H1 (cell line): ENCODE measurements around the gene SMARCD2. TPM values are rescaled to one million over a fixed set of nuclear protein-coding genes. Genes with fewer than 3 reads are reported as not detected.
A peak's percentile ranks its signal among the peaks of the same experiment; 100 is the strongest.

Source experiments
- CTCF ChIA-PET: fragments of 300-600 bp; sonication (Branson Sonifier 250); formaldehyde crosslinking; loops from one replicate; lab custom pipeline; 2021; ENCODE audit not compliant: partially characterized antibody; lab: Charles Lee
- POLR2A ChIA-PET: fragments of 300-600 bp; sonication (Branson Sonifier 250); formaldehyde crosslinking; loops from one replicate; lab custom pipeline; 2021; ENCODE audit warnings: inconsistent platforms; ENCODE audit not compliant: partially characterized antibody; lab: Charles Lee
- DNase-seq, 2 experiments: peaks; one replicate each; pipeline versions ENCODE4 v3.0.0 to v3.0.0-alpha.2; 2010 to 2022; ENCODE audit warnings: low spot score in 2 of 2, low read depth in 1 of 2, mixed read lengths in 1 of 2
- FAIRE-seq: peaks from 2 replicates; lab custom pipeline; 2011; peaks lifted over from hg19 to GRCh38; lab: Jason Lieb, UNC
- H2AFZ ChIP-seq: 2 replicates; pipeline ENCODE4 v1.8.1; 2012; ENCODE audit warnings: low read length, inconsistent platforms
- H2AK5ac ChIP-seq: 2 replicates; pipeline ENCODE4 v1.6.1; 2013; ENCODE audit warnings: low read depth, low read length
- H2BK120ac ChIP-seq: replicated peaks from 2 replicates; pipeline ENCODE3; 2013; ENCODE audit warnings: low read depth, low read length, inconsistent platforms
- H2BK12ac ChIP-seq: 2 replicates; pipeline ENCODE4 v1.6.1; 2013; ENCODE audit warnings: low read depth, low read length
- H2BK15ac ChIP-seq: 2 replicates; pipeline ENCODE4 v1.6.1; 2013; ENCODE audit warnings: low read length
- H2BK20ac ChIP-seq: 2 replicates; pipeline ENCODE4 v1.6.1; 2013; ENCODE audit warnings: low read length
- H2BK5ac ChIP-seq: 2 replicates; pipeline ENCODE4 v1.6.1; 2013; ENCODE audit warnings: low read depth, low read length
- H3K14ac ChIP-seq: 2 replicates; pipeline ENCODE4 v1.6.1; 2013; ENCODE audit warnings: inconsistent platforms; ENCODE audit not compliant: insufficient read length
- H3K18ac ChIP-seq: 2 replicates; pipeline ENCODE4 v1.6.1; 2013; ENCODE audit warnings: low read length; ENCODE audit errors: extremely low read depth
- H3K23ac ChIP-seq: 2 replicates; pipeline ENCODE4 v1.6.1; 2013; ENCODE audit warnings: inconsistent platforms; ENCODE audit not compliant: insufficient read length
- H3K23me2 ChIP-seq: 2 replicates; pipeline ENCODE4 v1.6.1; 2013; ENCODE audit warnings: low read depth, low read length
- H3K27ac ChIP-seq: 2 replicates; pipeline ENCODE4 v1.6.1; 2011; ENCODE audit warnings: low read depth, low read length, inconsistent platforms
- H3K27me3 ChIP-seq, 4 experiments: replicated peaks in 1 of 4; 1 replicate in 1 of 4; 2 replicates in 3 of 4; pipeline versions ENCODE4 v1.6.1 to v1.8.1; 2011 to 2013; ENCODE audit warnings: low read length in 3 of 4, mild to moderate bottlenecking in 3 of 4, inconsistent platforms in 2 of 4, mixed read lengths in 2 of 4, moderate library complexity in 1 of 4; ENCODE audit not compliant: control insufficient read depth in 3 of 4, insufficient read depth in 3 of 4; ENCODE audit errors: extremely low read depth in 1 of 4
- H3K36me3 ChIP-seq, 4 experiments: 2 replicates each; pipeline versions ENCODE4 v1.6.1 to v1.8.1; 2011 to 2013; ENCODE audit warnings: mild to moderate bottlenecking in 4 of 4, low read length in 3 of 4, moderate library complexity in 2 of 4, control low read depth in 1 of 4, inconsistent platforms in 1 of 4; ENCODE audit not compliant: insufficient read depth in 4 of 4, control insufficient read depth in 2 of 4
- H3K4ac ChIP-seq: replicated peaks from 2 replicates; pipeline ENCODE3; 2013; ENCODE audit warnings: low read length, low read depth, mixed read lengths, inconsistent platforms; ENCODE audit not compliant: insufficient read length
- H3K4me1 ChIP-seq, 4 experiments: replicated peaks in 1 of 4; 1 replicate in 1 of 4; 2 replicates in 3 of 4; pipeline versions ENCODE4 v1.6.1 to v1.8.1; 2011 to 2013; ENCODE audit warnings: low read length in 3 of 4, inconsistent platforms in 2 of 4, mixed read lengths in 1 of 4; ENCODE audit not compliant: insufficient read depth in 4 of 4, control insufficient read depth in 3 of 4
- H3K4me2 ChIP-seq, 2 experiments: 2 replicates each; pipeline versions ENCODE4 v1.6.1 to v1.8.1; 2011 to 2013; ENCODE audit warnings: low read depth in 2 of 2, low read length in 2 of 2, control low read depth in 1 of 2, inconsistent platforms in 1 of 2, mild to moderate bottlenecking in 1 of 2; ENCODE audit not compliant: insufficient read depth in 1 of 2
- H3K4me3 ChIP-seq, 4 experiments: fragments of 200-600, 300-600 bp in 1 of 4; sonication (generic), shearing (Covaris generic), sonication (Bioruptor Twin) in 1 of 4; 2 replicates each; pipeline versions ENCODE4 v1.5.1 to v1.8.1; 2011 to 2016; ENCODE audit warnings: low read length in 4 of 4, low read depth in 3 of 4, control low read depth in 2 of 4, inconsistent platforms in 2 of 4, mild to moderate bottlenecking in 2 of 4, mixed read lengths in 1 of 4, moderate library complexity in 1 of 4; ENCODE audit not compliant: insufficient read depth in 2 of 4; ENCODE audit errors: extremely low read depth in 1 of 4
- H3K56ac ChIP-seq: replicated peaks from 2 replicates; pipeline ENCODE3; 2013; ENCODE audit warnings: low read depth, mild to moderate bottlenecking, mixed read lengths, low read length, inconsistent platforms; ENCODE audit not compliant: insufficient read length
- H3K79me1 ChIP-seq: 2 replicates; pipeline ENCODE4 v1.6.1; 2013; ENCODE audit warnings: low read depth, low read length, control low read depth
- H3K79me2 ChIP-seq, 2 experiments: 2 replicates each; pipeline versions ENCODE4 v1.6.1 to v1.8.1; 2012 to 2013; ENCODE audit warnings: low read length in 2 of 2, mild to moderate bottlenecking in 2 of 2, inconsistent platforms in 1 of 2; ENCODE audit not compliant: insufficient read depth in 2 of 2, control insufficient read depth in 1 of 2
- H3K9ac ChIP-seq, 4 experiments: replicated peaks in 1 of 4; 1 replicate in 1 of 4; 2 replicates in 3 of 4; pipeline versions ENCODE4 v1.6.1 to v1.8.1; 2011 to 2013; ENCODE audit warnings: low read depth in 3 of 4, low read length in 3 of 4, control low read depth in 2 of 4, mild to moderate bottlenecking in 2 of 4, moderate library complexity in 2 of 4, inconsistent platforms in 1 of 4; ENCODE audit errors: extremely low read depth in 1 of 4
- H3K9me3 ChIP-seq, 2 experiments: 2 replicates each; pipeline versions ENCODE4 v1.6.1 to v1.8.1; 2012 to 2013; ENCODE audit warnings: mild to moderate bottlenecking in 2 of 2, moderate library complexity in 2 of 2, control low read depth in 1 of 2, inconsistent platforms in 1 of 2, low read depth in 1 of 2, low read length in 1 of 2, mixed read lengths in 1 of 2; ENCODE audit not compliant: insufficient read depth in 2 of 2
- H4K20me1 ChIP-seq, 2 experiments: replicated peaks in 1 of 2; 2 replicates each; pipeline versions ENCODE3 to v1.8.1; 2011 to 2013; ENCODE audit warnings: inconsistent platforms in 2 of 2, low read length in 2 of 2, mild to moderate bottlenecking in 1 of 2; ENCODE audit not compliant: insufficient read depth in 2 of 2, control insufficient read depth in 1 of 2
- H4K5ac ChIP-seq: 2 replicates; pipeline ENCODE4 v1.6.1; 2013; ENCODE audit warnings: low read length, low read depth, mixed read lengths, inconsistent platforms; ENCODE audit not compliant: insufficient read length
- H4K8ac ChIP-seq: 2 replicates; pipeline ENCODE4 v1.8.0; 2013; ENCODE audit warnings: mild to moderate bottlenecking, moderate library complexity, low read length, inconsistent platforms; ENCODE audit not compliant: insufficient read depth; ENCODE audit errors: extremely low read depth
- H4K91ac ChIP-seq: replicated peaks from 2 replicates; pipeline ENCODE3; 2013; ENCODE audit warnings: low read length, mixed read lengths, inconsistent platforms; ENCODE audit not compliant: insufficient read length
- ASH2L ChIP-seq: fragments of 200-600, 300-600 bp; sonication (generic); IDR thresholded peaks from one replicate; pipeline ENCODE4 v1.7.1; 2017; ENCODE audit warnings: low read length
- CREB1 ChIP-seq: IDR thresholded peaks from 2 replicates; pipeline ENCODE4 v1.6.1; 2012; ENCODE audit warnings: inconsistent platforms
- HDAC6 ChIP-seq: IDR thresholded peaks from one replicate; pipeline ENCODE4 v1.7.1; 2012; ENCODE audit warnings: low read depth, mild to moderate bottlenecking, inconsistent platforms, low read length, moderate library complexity
- JUN ChIP-seq: IDR thresholded peaks from 2 replicates; pipeline ENCODE4 v1.6.1; 2011; ENCODE audit warnings: low read depth, mild to moderate bottlenecking, improper control_type of control experiment, low read length
- POLR2A ChIP-seq, 2 experiments: IDR thresholded peaks; 1 replicate in 1 of 2; 2 replicates in 1 of 2; pipeline ENCODE4 v1.6.1; 2011; ENCODE audit warnings: low read depth in 2 of 2, low read length in 2 of 2, mild to moderate bottlenecking in 2 of 2; ENCODE audit errors: control extremely low read depth in 1 of 2
- POLR2AphosphoS5 ChIP-seq: IDR thresholded peaks from 2 replicates; pipeline ENCODE4 v1.6.1; 2011; ENCODE audit warnings: low read depth, low read length
- SIN3A ChIP-seq, 2 experiments: IDR thresholded peaks in 1 of 2; conservative IDR thresholded peaks in 1 of 2; 2 replicates each; pipeline ENCODE4 v1.6.1; 2011 to 2012; ENCODE audit warnings: low read length in 2 of 2, improper control_type of control experiment in 1 of 2, low read depth in 1 of 2, mild to moderate bottlenecking in 1 of 2
- SIRT6 ChIP-seq: IDR thresholded peaks from one replicate; pipeline ENCODE4 v1.7.1; 2012; ENCODE audit warnings: low read length, inconsistent platforms
- SP1 ChIP-seq: IDR thresholded peaks from 2 replicates; pipeline ENCODE4 v1.6.1; 2011; ENCODE audit warnings: low read depth, low read length
- WGBS, 2 experiments: shearing (Covaris generic) in 1 of 2; methylation state at CpG; one replicate each; pipeline versions ENCODE4 v1.1.6 to v1.1.7; 2013 to 2015; ENCODE audit warnings: low lambda C conversion rate in 2 of 2, mixed read lengths in 2 of 2, inconsistent platforms in 1 of 2, low coverage in 1 of 2, missing lambda C conversion rate in 1 of 2; ENCODE audit not compliant: insufficient replicate concordance in 2 of 2, insufficient coverage in 1 of 2, insufficient read length in 1 of 2; ENCODE audit errors: extremely low coverage in 1 of 2, missing lambda C conversion rate in 1 of 2; 5-methylcytosine and 5-hydroxymethylcytosine counted together
- polyA plus RNA-seq, 7 experiments: library from polyadenylated mRNA; depleted of rRNA in 3 of 7; stranded (reverse) in 5 of 7; unstranded in 2 of 7; fragments of >200 nt in 5 of 7; fragments of 200-250 nt in 2 of 7; gene quantifications; 1 replicate in 5 of 7; 2 replicates in 1 of 7; 4 replicates in 1 of 7; pipeline versions ENCODE4 v1.2.1 to v1.2.3, GENCODE V29; 2011 to 2013; ENCODE audit warnings: missing spikeins in 2 of 7, mixed read lengths in 2 of 7
- total RNA-seq: library from RNA; stranded (reverse); fragmentation: NEBNext Ultra II Directional; extraction: Animal tissue kit (Norgen Biotek cat#: 25700); gene quantifications from 2 replicates; pipeline ENCODE4 v1.2.1, GENCODE V29; 2021

The SMARCD2 gene
- total and polyA plus RNA-seq, 2 of the 8 experiments (the other 6 are each of a cell fraction or from before 2014, with no cell fraction given): 90.0 to 92.2 TPM

GRCh38 chr17:63830904-63831491 is 11.5 kb downstream of the SMARCD2 start:
- no peak overlapping the region for H2AK5ac ChIP-seq
- TF ChIP-seq POLR2A (IDR thresholded peaks at IDR 0.05; ENCODE audit: control extremely low read depth in 1 of 2, low read depth in 2 of 2, low read length in 2 of 2): peak in 1 of 2 experiments; percentile 29; a peak in 1 of 3 replicates
- TF ChIP-seq HDAC6: no peak
- no peak for TF ChIP-seq SIRT6
- no peak for TF ChIP-seq CREB1
- TF ChIP-seq POLR2AphosphoS5: peak; percentile 51; the same call in 1 of the 2 replicates
- no peak for TF ChIP-seq ASH2L
- no peak for TF ChIP-seq SIN3A (conservative IDR thresholded peaks at IDR 0.05 in 1 of 2, IDR thresholded peaks at IDR 0.05 in 1 of 2; ENCODE audit: low read depth in 1 of 2, low read length in 2 of 2)
- TF ChIP-seq SP1: no peak
- no peak for TF ChIP-seq JUN
- TF ChIP-seq, all 59 proteins: peak for 2
- Histone ChIP-seq H4K20me1 (peaks cover 2 to 25% of the 10 kb centered on the region in 2 experiments), H3K36me3 (peaks cover 40 to 65% (median 59%) of the 10 kb centered on the region in 4 experiments), H2BK20ac (no peak overlapping the region), H3K79me2 (peaks cover 0 to 29% of the 10 kb centered on the region in 2 experiments; a peak in 3 of 4 replicates), H3K56ac (no peak overlapping the region), H2AFZ (no peak overlapping the region), H3K27ac (no peak overlapping the region), H3K23ac (no peak overlapping the region), H3K27me3 (no peaks in the 10 kb centered on the region), H3K18ac (no peak overlapping the region), H3K9me3 (no peaks in the 10 kb centered on the region), H3K14ac (no peak overlapping the region), H2BK15ac (no peak overlapping the region), H3K4me1 (peaks cover 0 to 3% (median 0%) of the 10 kb centered on the region in 4 experiments; a peak in 1 of 7 replicates), H4K91ac (no peak overlapping the region), H3K79me1 (peaks cover 13% of the 10 kb centered on the region; the same call in 1 of the 2 replicates), H3K9ac (no peak overlapping the region), H4K8ac (no peak overlapping the region), H3K4ac (no peak overlapping the region), H3K23me2 (peaks cover 8% of the 10 kb centered on the region), H2BK12ac (no peak overlapping the region), H4K5ac (no peak overlapping the region), H2BK5ac (no peak overlapping the region), H3K4me3 (no peak overlapping the region), H3K4me2 (no peak overlapping the region), H2BK120ac (no peak overlapping the region)
- FAIRE-seq (no peak), DNase-seq (no peak)
- ChIA-PET POLR2A (interaction anchor here (0.9 to 32.3 kb wide), 10 partner anchors 1 to 675 kb away, joined by 3 to 593 read pairs (median 4); partner anchors contain the start of genes CCDC47, DDX42, DDX5 and FTSJ3), CTCF (interaction anchor here (1.0 to 5.2 kb wide), 7 partner anchors 8 to 36 kb away, joined by 3 to 61 read pairs (median 3); no protein-coding TSS in a partner anchor)
- 89% methylated on average over 15 of the region's 15 CpGs; no CpG with 5 or more reads in 1 of the 2 experiments for WGBS, 2 experiments
